ENCODE measurements around the gene BZW2. TPM values are rescaled to one million over a fixed set of nuclear protein-coding genes. Genes with fewer than 3 reads are reported as not detected.

BZW2 gene
- total RNA-seq, 1 donor from 2014 or later = 18.0 TPM

- intact Hi-C loops (cut with DNase I) = no loop called here
- Histone ChIP-seq H3K4me3 (no peak overlapping the region), H3K4me1 (no peaks in the 10 kb centered on the region), H3K27ac (no peak overlapping the region), H3K27me3 (no peaks in the 10 kb centered on the region), H3K36me3 (no peaks in the 10 kb centered on the region), H3K9me3 (no peaks in the 10 kb centered on the region)
- TF ChIP-seq CTCF (IDR thresholded peaks at IDR 0.05) = no peak
- no peak for DNase-seq (ENCODE audit: low spot score in 2 of 2)
Measured at GRCh38 chr7:16739863-16740622, 94.1 kb downstream of the BZW2 start.

GRCh38 chr7:16740623-16740953 is 94.6 kb downstream of the BZW2 start:
- Histone ChIP-seq H3K27ac (no peak overlapping the region), H3K9me3 (no peaks in the 10 kb centered on the region), H3K36me3 (no peaks in the 10 kb centered on the region), H3K27me3 (no peaks in the 10 kb centered on the region), H3K4me3 (no peak overlapping the region), H3K4me1 (no peaks in the 10 kb centered on the region)
- no peak for DNase-seq (ENCODE audit: low spot score in 2 of 2)
- intact Hi-C loops (cut with DNase I) = no loop called here
- no peak for TF ChIP-seq CTCF (IDR thresholded peaks at IDR 0.05)

- Histone ChIP-seq H3K9me3 (no peaks in the 10 kb centered on the region), H3K27ac (no peak overlapping the region), H3K4me1 (no peaks in the 10 kb centered on the region), H3K4me3 (no peak overlapping the region), H3K36me3 (no peaks in the 10 kb centered on the region), H3K27me3 (no peaks in the 10 kb centered on the region)
- TF ChIP-seq CTCF (IDR thresholded peaks at IDR 0.05) = no peak
- intact Hi-C loops (cut with DNase I) = no loop called here
- DNase-seq (ENCODE audit: low spot score in 2 of 2) = no peak
Measured at GRCh38 chr7:16740996-16741395, 95.0 kb downstream of the BZW2 start.

GRCh38 chr7:16741676-16742075 is 95.7 kb downstream of the BZW2 start:
- Histone ChIP-seq H3K27me3 (no peaks in the 10 kb centered on the region), H3K36me3 (no peaks in the 10 kb centered on the region), H3K4me1 (no peaks in the 10 kb centered on the region), H3K9me3 (no peaks in the 10 kb centered on the region), H3K27ac (no peak overlapping the region), H3K4me3 (no peak overlapping the region)
- no peak for DNase-seq (ENCODE audit: low spot score in 2 of 2)
- intact Hi-C loops (cut with DNase I) = no loop called here
- no peak for TF ChIP-seq CTCF (IDR thresholded peaks at IDR 0.05)

- no peak overlapping the region for H3K4me3 ChIP-seq
- no peak for TF ChIP-seq CTCF (IDR thresholded peaks at IDR 0.05)
- H3K27ac ChIP-seq = no peak overlapping the region
- no peak for DNase-seq (ENCODE audit: low spot score in 2 of 2)
- no peaks in the 10 kb centered on the region for H3K9me3 ChIP-seq
- intact Hi-C loops (cut with DNase I) = no loop called here
- no peaks in the 10 kb centered on the region for H3K27me3 ChIP-seq
- H3K36me3 ChIP-seq = no peaks in the 10 kb centered on the region
- no peaks in the 10 kb centered on the region for H3K4me1 ChIP-seq
Measured at GRCh38 chr7:16742547-16742946, 96.6 kb downstream of the BZW2 start.

- no peak overlapping the region for H3K4me3 ChIP-seq
- H3K27me3 ChIP-seq = no peaks in the 10 kb centered on the region
- no peak for DNase-seq (ENCODE audit: low spot score in 2 of 2)
- H3K36me3 ChIP-seq = no peaks in the 10 kb centered on the region
- TF ChIP-seq CTCF (IDR thresholded peaks at IDR 0.05) = no peak
- intact Hi-C loops (cut with DNase I) = no loop called here
- no peaks in the 10 kb centered on the region for H3K4me1 ChIP-seq
- no peak overlapping the region for H3K27ac ChIP-seq
- no peaks in the 10 kb centered on the region for H3K9me3 ChIP-seq
Measured at GRCh38 chr7:16743236-16743635, 97.3 kb downstream of the BZW2 start.

Measured in ascending aorta (tissue), 2 donors.